ENCODE measurements around the gene POMC.
"Not testable (repeated sequence)": the region's sequence is repeated elsewhere in the genome, so short reads cannot be mapped to it uniquely, and the experiment has no call there.

The POMC gene

DNA sequence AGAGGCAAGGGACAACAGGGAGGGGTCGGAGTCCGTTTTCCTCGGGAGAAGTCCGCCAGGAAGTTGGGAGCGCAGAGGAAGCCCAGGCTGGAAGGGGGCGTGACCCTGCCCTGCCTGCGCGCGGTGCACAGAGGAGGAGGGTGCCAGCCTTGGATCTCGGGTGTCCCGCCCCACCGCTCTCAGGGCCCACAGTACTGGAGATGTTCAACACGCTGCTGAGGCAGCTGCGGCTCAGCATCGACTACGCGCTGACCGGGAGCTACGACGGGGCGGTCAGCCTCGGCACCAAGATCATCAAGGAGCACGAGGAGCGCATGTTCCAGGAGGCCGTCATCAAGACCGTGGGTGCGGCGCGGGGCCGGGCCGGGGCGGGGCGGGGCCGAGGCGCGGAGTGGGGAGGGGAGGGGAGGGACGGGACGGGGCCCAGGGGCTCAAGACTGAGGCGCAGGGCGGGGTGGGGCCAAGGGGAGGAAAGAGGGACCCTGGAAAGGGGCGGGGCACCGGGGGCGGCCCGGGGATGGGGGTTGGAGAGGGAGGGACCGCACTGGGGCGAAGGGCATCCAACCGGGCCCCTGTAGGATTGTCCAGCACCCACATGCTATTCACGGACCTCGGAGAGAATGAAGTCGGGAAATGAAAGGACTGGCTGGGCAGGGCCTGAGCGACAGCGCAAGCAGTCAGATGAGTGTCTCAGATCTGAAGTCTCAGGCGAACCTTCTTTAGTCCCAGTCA lies 36.6 kb downstream of the POMC start:
- no peak for DNase-seq

DNA sequence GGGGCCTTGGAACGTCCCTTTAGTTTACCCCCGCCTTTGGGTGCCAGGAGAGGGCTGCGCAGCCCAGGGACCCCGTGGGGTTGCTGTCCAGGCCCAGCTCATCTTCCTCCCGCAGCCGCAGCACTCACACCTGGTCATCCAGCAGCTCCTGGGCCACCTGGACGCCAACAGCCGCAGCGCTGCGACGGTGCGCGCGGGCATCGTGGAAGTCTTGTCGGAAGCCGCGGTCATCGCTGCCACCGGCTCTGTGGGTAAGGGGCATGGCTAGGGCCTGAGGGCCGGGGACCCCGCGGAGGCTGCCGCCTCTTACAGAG lies 37.2 kb downstream of the POMC start:
- no peak for DNase-seq

GRCh38 chr2:25129901-25130520 lies 38.4 kb downstream of the POMC start:
- DNase-seq: no peak

DNA sequence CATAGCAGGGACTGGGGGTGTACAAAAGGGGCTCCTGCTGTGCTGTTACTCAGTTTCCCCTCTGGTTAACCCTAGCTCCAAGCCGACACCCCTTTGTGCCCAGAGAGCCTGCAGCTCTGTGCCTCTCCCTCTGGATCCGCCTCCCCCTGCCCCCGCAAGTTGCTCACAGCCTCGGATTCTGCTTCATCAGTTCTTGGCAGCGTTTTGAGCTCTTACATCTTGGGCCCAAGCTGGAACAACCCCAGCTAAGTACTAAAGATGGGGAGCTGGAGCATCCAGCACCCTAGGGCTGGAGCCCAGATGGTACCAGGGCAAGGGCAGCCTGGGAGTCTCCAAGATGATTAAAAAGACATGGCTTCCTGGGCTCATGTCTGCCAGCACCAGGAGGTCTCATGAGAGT lies 40.7 kb downstream of the POMC start:
- no peak for DNase-seq

GRCh38 chr2:25127071-25127470 lies 41.3 kb downstream of the POMC start:
- DNase-seq: not testable (repeated sequence)

DNA sequence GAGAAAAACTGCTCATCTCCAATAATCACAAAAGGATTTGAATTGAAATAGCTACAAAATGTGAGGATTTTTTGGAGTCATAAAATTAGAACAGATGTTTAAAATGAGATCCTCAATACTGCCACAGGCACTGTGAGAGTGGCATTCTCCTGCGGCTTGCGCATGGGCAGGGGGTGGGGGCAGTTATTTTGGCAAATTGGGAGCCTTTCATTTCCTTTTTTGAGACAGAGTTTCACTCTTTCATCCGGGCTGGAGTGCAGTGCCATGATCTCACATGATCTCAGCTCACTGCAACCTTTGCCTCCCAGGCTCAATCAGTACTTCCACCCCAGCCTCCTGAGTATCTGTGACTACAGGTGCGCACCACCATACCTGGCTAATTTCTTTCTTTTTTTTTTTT lies 42.4 kb downstream of the POMC start:
- no peak for DNase-seq

- no peak for DNase-seq
Observed at GRCh38 chr2:25125189-25125588, 43.2 kb downstream of the POMC start.

- DNase-seq: no peak
Observed at GRCh38 chr2:25123682-25124081, 44.7 kb downstream of the POMC start.

DNA sequence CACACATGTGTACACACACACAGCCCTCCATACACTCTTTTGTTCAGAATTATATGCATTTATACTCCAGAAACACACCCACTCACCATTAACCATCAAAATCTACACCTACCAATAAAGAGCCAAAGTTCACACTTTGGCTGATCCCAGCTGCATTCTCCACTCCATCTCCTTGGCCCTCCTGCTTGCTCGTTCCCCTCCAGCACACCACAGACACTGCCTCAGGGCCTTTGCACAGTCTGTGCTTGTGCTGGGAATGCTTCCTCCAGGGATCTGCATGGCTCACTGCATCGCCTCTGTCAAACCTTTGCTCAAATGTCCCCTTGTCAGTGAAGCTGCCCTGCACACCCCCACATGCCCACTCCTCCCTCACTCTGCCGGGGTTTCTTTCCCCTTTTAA lies 46.0 kb downstream of the POMC start:
- DNase-seq: no peak

DNA sequence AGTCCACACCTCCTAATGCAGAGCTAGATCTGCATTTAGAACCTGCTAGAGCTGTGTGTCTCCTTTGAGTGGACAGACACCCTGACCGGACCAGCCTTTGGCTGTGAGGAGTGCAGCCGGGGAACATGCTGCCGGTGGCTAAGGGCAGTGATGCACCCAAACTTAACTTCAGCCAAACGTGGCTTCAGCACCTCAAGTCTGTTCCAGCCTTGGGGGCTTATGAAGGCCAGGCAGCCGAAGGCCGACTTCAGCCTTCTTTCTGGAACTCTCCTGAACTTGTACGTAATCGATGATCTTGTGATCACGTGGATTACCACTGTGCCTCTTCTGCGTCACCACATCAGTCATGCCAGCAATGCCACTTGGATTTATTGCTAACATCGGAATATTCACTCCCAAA lies 49.1 kb downstream of the POMC start:
- no peak for DNase-seq

GRCh38 chr2:25116956-25117355 lies 51.4 kb downstream of the POMC start:
- DNase-seq: no peak

DNA sequence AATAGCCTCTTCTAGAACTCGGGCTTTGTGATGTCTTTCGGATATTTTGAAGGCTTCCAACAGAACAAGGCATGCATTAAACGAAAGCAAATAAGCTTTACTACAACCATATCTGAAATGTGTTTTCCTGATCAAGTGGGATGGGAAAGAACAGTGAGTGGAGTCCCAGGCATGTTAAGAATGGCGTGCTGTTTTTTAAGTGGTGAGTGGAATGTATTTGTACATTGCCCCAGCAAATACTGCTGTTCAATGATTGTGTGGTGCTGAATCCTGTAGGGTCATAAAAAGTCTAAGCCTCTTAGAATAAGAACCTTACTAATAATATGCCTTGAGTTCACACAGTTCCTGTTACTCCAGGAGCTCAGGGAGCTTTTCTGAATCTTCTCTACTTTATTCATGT lies 52.5 kb downstream of the POMC start:
- DNase-seq: no peak

GRCh38 chr2:25115249-25115883 lies 53.0 kb downstream of the POMC start:
- DNase-seq: no peak

DNA sequence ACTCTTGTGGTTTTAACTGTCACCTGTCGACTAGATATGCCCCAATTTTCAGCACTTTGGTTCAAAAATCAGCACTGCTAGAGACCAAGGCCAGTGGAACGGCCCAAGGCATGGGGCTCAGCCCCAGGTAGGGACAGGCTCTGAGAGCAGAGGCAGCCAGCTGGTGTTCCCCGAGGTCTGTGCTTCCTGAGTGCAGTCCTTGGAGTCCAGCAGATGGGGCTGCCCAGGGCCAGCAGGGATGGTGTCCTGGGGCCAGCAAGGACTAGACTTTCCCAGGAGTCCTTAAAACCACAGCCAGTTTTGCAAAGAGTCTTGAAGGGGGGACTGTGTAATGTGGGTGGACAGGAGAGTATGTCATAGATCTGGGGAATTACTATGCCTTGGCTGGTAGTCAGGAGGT lies 56.3 kb downstream of the POMC start:
- no peak for DNase-seq

Measured in NCI-H1436 (cell line).